Measurements from ENCODE around the gene TAL2. TPM values are rescaled to one million over a fixed set of nuclear protein-coding genes. Genes with fewer than 3 reads are reported as not detected.
A peak's percentile ranks its signal among the peaks of the same experiment; 100 is the strongest.
"Not testable (repeated sequence)": the region's sequence is repeated elsewhere in the genome, so short reads cannot be mapped to it uniquely, and the experiment has no call there.

Gene TAL2
- total RNA-seq, 1 donor from 2014 or later, result 0.38 TPM

GRCh38 chr9:105702207-105702606 is 40.0 kb downstream of the TAL2 start:
- ChIA-PET CTCF (no interaction called here), POLR2A (no interaction called here)
- ATAC-seq (ENCODE audit: low read depth), result no peak
- Mint-ChIP-seq H3K4me3 (no peak overlapping the region), H3K27me3 (no peaks in the 10 kb centered on the region), H3K36me3 (ENCODE audit: low read depth) (peaks cover 8% of the 10 kb centered on the region), H3K4me1 (peaks cover 24% of the 10 kb centered on the region), H3K27ac (no peak overlapping the region), H3K9me3 (no peaks in the 10 kb centered on the region)
- intact Hi-C loops (cut with micrococcal nuclease), result no loop called here
- DNase-seq, result no peak
- TF ChIP-seq CTCF (IDR thresholded peaks at IDR 0.05), result no peak

GRCh38 chr9:105703638-105704037 is 41.4 kb downstream of the TAL2 start:
- H3K27ac Mint-ChIP-seq; H3K36me3 Mint-ChIP-seq (ENCODE audit: low read depth); H3K27me3 Mint-ChIP-seq; POLR2A ChIA-PET; ATAC-seq (ENCODE audit: low read depth); intact Hi-C loops (cut with micrococcal nuclease); H3K9me3 Mint-ChIP-seq; DNase-seq; H3K4me3 Mint-ChIP-seq; CTCF ChIA-PET: not testable (repeated sequence)
- peaks cover 28% of the 10 kb centered on the region for H3K4me1 Mint-ChIP-seq

- POLR2A ChIA-PET, result no interaction called here
- no peak for ATAC-seq (ENCODE audit: low read depth)
- DNase-seq, result no peak
- H3K27me3 Mint-ChIP-seq, result no peaks in the 10 kb centered on the region
- TF ChIP-seq CTCF (IDR thresholded peaks at IDR 0.05), result no peak
- H3K36me3 Mint-ChIP-seq (ENCODE audit: low read depth), result peaks cover 19% of the 10 kb centered on the region
- H3K27ac Mint-ChIP-seq, result no peak overlapping the region
- H3K4me1 Mint-ChIP-seq, result peaks cover 9% of the 10 kb centered on the region
- intact Hi-C loops (cut with micrococcal nuclease), result no loop called here
- H3K4me3 Mint-ChIP-seq, result no peak overlapping the region
- H3K9me3 Mint-ChIP-seq, result no peaks in the 10 kb centered on the region
- CTCF ChIA-PET, result interaction anchor here (1.4 kb wide), 1 partner anchor 13 kb away, joined by 3 read pairs; no protein-coding TSS in a partner anchor
Observed at GRCh38 chr9:105706156-105706555, 43.9 kb downstream of the TAL2 start.

GRCh38 chr9:105708405-105708804 is 46.1 kb downstream of the TAL2 start:
- ATAC-seq (ENCODE audit: low read depth) (no peak), DNase-seq (no peak)
- Mint-ChIP-seq H3K9me3 (no peaks in the 10 kb centered on the region), H3K27ac (peak overlapping the region; percentile 13), H3K27me3 (no peaks in the 10 kb centered on the region), H3K4me1 (peaks cover 4% of the 10 kb centered on the region), H3K36me3 (ENCODE audit: low read depth) (peaks cover 23% of the 10 kb centered on the region), H3K4me3 (no peak overlapping the region)
- no peak for TF ChIP-seq CTCF (IDR thresholded peaks at IDR 0.05)
- ChIA-PET POLR2A (no interaction called here), CTCF (no interaction called here)
- intact Hi-C loops (cut with micrococcal nuclease), result loop anchor here (1.0 kb wide), 1 partner anchor 14 kb away; the partner anchor contains the start of gene TMEM38B

- H3K4me3 Mint-ChIP-seq, result no peak overlapping the region
- no peak for DNase-seq
- H3K4me1 Mint-ChIP-seq, result peaks cover 4% of the 10 kb centered on the region
- ChIA-PET CTCF (no interaction called here), POLR2A (no interaction called here)
- peaks cover 23% of the 10 kb centered on the region for H3K36me3 Mint-ChIP-seq (ENCODE audit: low read depth)
- H3K27me3 Mint-ChIP-seq, result no peaks in the 10 kb centered on the region
- no peak overlapping the region for H3K27ac Mint-ChIP-seq
- no peaks in the 10 kb centered on the region for H3K9me3 Mint-ChIP-seq
- TF ChIP-seq CTCF (IDR thresholded peaks at IDR 0.05), result no peak
- intact Hi-C loops (cut with micrococcal nuclease), result no loop called here
- no peak for ATAC-seq (ENCODE audit: low read depth)
Observed at GRCh38 chr9:105710638-105711037, 48.4 kb downstream of the TAL2 start.

GRCh38 chr9:105711867-105712266 is 49.6 kb downstream of the TAL2 start:
- DNase-seq, result no peak
- H3K9me3 Mint-ChIP-seq, result no peaks in the 10 kb centered on the region
- ChIA-PET POLR2A (no interaction called here), CTCF (no interaction called here)
- H3K4me3 Mint-ChIP-seq, result no peak overlapping the region
- H3K4me1 Mint-ChIP-seq, result peaks cover 4% of the 10 kb centered on the region
- no peak for ATAC-seq (ENCODE audit: low read depth)
- peaks cover 16% of the 10 kb centered on the region for H3K36me3 Mint-ChIP-seq (ENCODE audit: low read depth)
- TF ChIP-seq CTCF (IDR thresholded peaks at IDR 0.05), result no peak
- H3K27me3 Mint-ChIP-seq, result no peaks in the 10 kb centered on the region
- intact Hi-C loops (cut with micrococcal nuclease), result no loop called here
- no peak overlapping the region for H3K27ac Mint-ChIP-seq
